Measurements from ENCODE around the gene PSMD6.

Gene PSMD6

DNA sequence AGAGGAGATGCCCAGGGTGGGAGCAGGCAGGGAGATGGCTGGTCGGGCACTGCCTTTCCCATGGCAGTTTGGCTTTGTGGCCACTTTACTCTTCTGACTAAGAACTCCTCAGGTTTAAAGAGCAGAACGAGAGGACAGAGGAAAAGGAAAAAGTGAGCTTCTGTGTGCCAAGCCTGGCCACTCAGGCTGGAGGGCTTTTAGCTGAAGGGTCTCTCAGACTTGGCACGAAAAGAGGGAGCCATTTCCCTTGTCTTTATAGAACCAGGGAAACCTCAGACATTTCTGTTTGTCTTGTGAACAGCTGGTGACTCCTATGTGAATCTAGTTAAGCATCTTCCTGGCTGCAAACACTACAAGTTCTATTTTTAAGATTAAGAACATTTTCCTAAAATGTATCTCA is 23.3 kb upstream of the PSMD6 start:
- DNase-seq (ENCODE audit: low spot score) = no peak

DNA sequence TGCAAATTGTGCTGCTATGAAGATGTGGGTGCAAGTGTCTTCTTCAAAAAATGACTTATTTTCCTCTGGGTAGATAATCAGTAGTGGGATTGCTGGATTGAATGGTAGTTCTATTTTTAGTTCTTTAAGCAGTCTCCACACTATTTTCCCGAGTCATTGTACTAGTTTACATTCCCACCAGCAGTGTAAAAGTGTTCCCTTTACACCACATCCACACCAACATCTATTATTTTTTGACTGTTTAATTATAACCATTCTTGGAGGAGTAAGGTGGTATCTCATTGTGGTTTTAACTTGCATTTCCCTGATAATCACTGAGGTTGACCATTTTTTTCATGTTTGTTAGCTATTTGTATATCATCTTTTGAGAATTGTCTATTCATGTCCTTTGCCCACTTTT is 19.7 kb upstream of the PSMD6 start:
- DNase-seq (ENCODE audit: low spot score) = no peak

DNA sequence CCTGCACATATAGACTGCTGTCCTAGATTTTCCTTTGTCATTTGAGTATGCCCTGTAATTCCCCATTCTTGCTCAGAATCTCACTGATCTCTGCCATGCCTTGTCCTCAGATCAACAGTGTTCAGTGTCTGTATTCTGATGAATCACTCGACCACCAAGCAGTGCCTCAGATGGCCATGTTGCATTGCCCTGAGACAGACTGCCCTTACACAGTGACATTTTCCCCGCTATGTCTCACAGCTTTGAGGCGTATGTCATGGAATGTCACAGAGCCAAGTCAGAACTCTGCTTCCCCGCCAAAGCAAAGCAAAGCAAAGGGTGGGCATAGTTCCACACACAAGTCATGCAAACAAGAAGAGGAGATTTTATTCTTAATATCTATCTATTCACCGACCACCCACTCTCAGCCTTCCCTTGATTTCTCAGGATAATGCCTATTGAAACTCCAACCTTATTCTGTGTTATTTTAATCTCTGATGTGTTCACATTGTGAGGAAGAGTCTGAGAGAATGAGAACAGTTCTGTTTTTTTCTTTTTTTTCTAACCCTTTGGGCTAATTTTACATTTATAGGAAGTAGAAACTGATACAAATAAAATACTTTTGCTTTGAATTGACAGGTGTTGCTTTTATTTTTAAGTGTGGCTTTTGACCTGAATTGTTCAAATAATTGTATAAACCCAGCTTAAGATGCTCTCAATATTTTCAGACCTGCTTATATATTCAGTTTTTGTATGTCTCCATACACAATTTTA is 16.9 kb upstream of the PSMD6 start:
- no peak for DNase-seq (ENCODE audit: low spot score)

DNA sequence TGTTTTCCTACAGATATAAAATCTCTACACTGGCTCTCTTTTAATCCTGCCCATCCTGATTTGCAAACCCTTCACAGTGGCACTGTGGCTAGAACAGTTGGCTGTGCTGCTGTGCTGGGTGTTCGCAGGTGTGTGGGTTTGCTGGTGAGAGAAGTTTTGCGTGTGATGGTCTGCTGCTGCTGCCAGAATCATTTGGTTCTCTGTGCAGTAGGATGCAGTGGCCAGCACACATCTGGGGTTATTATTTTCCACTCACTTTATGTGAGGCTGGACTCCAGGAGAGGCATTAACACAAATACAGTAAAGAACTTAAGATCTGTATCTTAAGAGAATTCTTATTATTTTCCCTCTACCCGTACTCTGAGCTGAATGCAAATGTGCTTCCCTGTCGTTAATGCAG is 16.0 kb upstream of the PSMD6 start:
- no peak for DNase-seq (ENCODE audit: low spot score)

DNA sequence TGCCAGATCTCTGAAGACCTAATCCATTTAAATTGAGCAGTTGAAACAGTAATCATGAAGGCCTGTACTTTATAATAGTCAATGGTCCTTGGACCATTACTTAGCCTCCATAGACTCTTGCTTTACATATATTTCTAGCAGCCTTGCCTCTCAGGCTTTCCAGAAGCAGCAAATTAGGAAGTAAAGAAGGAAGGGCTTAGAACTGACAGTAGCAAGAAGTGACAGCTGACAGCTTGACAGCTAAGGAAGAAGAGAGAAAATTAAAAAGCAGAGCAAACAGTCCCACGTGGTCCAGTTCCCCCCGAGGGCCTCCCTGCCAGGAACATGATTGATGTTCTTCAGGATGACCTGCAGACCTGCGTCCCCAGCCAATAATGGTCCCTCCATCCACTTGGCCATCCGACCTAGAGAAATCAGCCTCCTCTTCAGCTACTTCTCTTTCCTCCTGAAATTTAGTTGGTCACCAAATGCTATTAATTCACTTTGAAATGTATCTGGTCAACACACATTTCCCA is 15.0 kb upstream of the PSMD6 start:
- DNase-seq (ENCODE audit: low spot score) = no peak

DNA sequence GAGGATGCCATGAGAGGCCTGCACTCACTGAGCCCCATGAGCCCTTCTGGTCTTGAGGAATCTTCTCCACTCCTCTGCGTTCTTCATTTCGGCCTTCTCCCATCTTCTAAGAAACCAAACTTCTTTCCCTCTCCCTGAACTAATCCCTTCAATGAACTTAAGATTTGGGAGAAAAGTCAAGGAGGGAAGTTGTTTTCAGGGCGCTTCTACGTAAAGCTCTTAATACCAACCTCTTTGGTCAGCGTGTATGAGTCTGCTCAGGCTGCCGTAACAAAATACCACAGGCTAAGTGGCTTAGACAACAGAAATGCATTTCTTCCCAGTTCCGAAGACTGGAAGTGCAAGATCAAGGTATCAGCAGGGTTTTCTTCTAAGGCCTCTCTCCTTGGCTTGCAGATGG is 13.8 kb upstream of the PSMD6 start:
- DNase-seq (ENCODE audit: low spot score) = no peak

DNA sequence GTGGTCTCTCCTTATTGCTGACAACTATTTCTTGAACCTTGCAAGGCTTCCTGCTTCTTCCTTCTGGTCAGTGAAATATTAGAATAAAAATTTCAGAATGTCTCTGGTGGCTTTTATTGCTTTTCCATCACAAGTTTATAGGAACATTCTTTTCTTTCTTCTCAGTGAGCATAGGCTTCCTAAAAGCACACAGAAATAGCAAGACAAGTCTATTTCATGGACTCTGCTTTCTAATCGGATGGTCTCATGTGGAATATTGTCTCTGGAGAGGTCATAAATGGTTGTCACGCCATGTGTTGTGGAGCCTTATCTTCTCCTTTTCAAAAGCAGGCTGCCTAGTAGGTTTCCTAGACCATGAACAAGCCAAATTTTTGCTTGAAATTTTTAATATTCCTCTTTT is 9.8 kb upstream of the PSMD6 start:
- DNase-seq (ENCODE audit: low spot score) = no peak

DNA sequence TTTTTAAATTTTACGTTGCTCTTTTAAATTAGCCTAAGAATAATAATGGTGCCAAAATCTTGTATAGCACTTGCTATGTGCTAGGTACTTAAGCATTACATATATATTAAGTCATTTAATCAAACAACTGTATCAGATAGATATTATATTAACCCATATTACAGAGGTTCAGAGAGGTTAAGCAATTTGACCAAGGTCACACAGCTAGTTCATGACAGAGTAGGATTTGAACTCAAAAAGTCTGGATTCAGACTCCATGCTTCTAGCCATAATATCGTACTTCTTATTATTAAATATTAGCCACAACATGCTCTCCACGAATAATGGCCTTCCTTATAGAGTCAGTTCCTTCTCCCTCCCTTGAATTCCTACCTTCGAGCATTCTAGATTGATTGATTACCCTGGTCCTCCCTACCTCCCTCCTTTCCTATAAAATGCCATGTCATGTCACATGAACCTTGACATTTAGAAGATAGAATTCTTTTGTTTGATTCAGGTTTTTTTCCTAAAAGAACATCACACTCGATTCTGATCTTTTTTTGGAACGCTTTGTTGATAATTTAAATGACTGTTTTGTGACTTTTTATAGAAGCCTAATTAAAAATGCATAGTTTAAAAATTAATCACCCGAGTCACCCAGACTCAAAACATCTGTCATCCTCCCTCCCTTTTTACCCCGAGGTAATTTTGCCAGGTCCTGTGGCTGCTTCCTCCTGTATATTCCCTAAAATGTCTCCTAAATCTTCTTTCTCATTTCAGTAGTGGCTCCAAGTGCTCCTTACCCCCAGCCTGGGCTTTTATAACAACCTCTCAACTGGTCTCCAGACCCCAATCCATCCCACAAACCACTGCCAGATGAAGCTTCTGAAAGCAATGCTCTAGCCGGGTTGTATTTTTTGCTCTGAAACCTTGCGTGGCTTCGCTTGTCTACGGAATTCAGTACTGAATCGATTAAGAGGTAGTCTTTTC is 8.5 kb upstream of the PSMD6 start:
- DNase-seq (ENCODE audit: low spot score) = no peak

DNA sequence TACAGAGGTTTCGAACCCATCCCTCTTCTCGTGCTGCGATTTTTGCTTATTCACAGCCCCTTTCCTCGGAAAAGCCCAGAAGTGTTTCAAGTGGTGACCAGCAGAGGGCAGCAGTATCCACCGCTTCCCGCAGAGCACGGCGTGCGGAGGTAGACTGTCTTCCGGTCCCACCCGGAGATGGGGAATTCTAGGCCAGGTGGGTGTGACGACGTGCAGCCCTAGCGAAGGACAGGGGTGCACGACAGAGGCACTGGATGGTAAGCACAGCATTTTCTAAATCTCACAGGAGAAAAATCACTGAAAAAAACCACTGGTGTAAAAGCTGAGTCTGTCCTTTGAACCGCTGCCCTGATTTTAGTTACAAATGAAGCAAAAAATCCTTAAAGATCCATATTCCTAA is 7.4 kb upstream of the PSMD6 start:
- peak; percentile 60 for DNase-seq (ENCODE audit: low spot score)

DNA sequence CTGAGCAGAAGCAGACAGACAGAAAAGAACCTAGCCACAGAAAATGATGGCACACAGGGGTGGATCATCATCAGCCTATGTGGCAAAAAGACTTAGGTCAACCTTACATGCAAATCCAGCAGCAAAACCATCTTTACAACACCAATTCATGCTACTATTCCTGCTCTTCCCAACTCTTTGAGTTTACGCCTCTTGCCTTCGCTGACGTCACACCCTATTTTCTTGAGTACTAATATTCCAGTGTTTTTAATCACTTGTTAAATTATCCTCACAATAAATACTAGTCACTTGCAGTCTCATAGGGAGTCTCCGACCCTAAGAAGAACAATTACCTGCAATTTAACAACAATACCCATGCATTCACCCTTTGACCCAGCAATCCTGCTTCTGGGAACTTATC is 6.0 kb upstream of the PSMD6 start:
- DNase-seq (ENCODE audit: low spot score) = no peak

DNA sequence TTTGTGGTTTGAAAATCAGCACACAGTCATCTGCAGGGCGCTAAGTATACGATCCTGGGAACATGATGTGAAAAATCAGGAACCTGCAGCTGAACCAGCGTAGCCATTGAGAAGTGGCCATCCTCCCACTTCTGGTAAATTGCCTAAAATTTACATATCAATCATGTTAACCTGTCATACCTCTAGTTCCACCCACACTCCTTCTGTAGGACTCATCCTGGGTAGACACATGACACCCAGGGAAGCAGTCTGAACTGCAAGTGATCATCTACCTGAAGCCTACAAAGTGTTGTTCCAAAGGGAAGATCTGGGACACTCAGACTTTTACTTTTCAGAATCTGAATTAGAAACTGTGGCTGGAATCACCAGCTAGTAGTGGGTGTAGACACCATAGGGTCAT is 5.5 kb upstream of the PSMD6 start:
- DNase-seq (ENCODE audit: low spot score) = no peak

DNA sequence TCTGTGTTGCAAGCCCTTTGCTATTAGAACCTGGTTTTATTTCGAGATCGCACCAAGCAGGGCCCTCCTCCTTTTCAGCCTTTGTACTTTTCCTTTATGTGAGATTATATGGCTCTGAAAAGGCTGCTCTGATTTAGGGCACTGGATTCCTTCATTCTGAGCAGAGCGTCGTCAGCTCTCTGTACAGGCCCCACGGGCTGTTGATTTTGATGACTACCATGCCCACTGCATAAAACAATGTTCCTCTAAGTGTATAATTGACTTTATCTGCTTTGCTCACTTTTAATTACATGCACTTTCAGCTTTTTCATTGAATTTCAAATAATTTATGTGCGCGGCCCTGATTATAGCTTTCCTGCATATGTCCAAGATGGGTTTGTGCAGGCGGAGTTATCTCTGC is 4.4 kb upstream of the PSMD6 start:
- DNase-seq (ENCODE audit: low spot score) = no peak

DNA sequence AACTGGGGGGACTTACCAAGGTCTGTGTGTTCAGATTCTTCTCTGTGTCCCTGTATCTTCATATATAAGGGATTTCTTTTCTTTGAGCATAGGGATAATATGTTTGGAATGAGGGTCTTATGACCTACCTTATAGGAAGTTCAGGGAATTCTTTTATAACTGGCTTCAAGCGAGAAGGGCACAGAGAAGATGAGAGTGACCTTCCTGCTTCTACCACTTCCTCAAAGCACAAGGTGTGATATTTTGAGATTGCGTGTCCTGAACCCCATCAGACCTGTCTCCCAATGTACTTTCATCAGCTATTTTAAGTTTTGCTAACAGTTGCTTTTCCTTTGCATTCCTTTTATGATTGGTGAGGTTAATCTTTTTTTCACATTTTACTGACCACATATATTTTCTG is 3.1 kb upstream of the PSMD6 start:
- DNase-seq (ENCODE audit: low spot score) = no peak

DNA sequence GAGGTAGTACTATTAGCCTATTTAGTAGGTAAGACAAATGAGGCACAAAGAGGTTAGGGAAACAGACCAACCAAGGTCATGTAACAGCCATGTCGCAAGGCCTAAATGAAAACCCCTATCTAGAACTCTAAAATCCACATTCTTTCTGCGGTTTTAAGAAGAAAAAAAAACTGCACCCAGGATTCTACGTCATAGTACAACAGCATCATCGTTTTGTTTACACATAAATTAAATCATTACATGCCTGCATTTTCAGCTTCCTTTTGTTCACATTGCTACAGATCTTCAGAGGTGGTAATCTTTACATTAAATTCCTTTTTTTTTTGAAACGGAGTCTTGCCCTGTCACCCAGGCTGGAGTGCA is 548 bp upstream of the PSMD6 start:
- no peak for DNase-seq (ENCODE audit: low spot score)

DNA sequence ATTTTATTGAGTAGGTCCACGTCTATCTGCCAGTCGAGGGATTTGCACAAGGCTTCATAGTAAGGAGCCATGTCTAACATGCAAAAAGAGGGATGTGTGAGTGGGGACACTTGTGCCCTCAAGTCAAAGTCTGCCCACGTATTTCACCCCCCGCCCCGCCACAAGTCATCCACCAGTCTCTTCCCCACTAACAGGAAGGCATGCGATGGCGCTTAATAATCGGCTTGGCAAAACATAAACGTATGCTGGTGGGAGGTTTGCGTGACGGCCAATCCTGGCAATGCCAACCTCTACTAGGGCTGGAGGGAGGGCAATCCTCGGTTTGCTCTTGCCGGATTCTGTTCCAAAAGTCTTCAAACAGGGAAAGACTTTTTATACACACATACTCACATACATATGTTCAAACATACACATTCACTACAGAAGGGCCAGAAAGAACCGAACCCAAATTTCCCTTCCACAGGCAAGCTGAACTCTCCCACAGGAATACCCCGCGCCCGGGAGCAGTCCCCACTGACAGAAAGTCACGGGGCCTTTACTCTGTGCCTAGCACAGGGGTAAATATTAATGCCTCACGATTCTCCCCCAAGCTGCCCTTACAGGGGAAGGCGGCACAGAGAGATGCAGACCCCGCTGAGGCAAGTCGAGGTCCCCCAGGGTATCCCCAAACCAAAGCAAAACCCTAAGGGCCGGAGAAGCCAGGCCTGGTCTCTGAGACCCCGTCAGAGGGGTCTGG is 675 bp downstream of the PSMD6 start:
- DNase-seq (ENCODE audit: low spot score) = no peak

DNA sequence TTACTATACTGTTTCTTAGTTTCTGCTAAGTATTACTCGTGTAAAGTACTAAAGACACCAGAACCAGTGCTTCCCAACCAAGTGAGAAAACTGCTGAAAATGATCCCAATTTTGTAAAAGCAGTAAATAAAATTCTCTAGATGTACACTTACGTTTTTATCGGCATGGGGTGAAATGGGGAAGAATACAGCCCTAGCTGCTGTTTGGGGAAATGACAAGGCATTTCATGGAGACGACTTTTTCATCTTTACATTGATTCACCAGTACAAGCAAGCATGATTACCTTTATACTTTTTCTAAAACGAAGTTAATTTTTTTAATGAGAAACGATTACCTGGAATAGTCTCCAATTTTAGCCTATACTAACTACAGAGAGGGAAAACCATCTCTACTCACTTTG is 1.4 kb downstream of the PSMD6 start:
- no peak for DNase-seq (ENCODE audit: low spot score)

DNA sequence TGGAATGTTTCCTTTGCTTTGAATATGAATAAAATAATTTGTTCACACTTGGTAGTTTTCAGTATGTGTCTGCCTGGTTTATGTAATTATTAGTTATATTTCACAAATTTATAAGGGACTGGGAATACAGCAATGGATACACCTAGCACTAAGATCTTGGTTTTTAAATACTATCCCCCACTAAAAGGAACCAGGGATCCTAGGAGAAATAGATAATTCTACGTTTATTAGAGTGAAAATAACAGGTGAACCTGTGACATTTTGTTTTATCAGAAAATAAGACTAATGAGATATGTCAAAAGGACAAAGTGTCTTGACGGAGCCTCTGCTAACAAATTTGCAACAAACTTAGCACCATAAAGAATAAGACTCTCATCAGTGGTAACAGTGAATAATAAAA is 3.4 kb downstream of the PSMD6 start:
- no peak for DNase-seq (ENCODE audit: low spot score)

DNA sequence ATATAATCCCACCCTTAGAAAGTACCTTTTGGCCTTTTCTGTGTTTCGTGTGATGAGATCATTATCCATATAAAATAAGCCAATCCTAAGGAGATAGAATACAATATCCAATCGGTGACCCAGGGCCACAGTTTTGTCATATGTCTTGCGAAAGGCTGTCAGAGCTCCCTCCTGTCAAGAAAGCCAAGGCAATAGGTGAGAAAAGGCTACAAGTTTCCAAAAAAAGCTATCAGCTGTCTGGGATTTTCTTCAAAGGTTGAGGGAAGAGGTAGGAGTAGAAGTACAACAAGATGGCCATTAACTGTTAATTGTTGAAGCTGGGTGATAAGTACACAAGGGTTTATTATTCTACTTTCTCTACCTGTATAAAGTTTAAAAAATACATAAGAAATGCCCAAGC is 4.0 kb downstream of the PSMD6 start:
- no peak for DNase-seq (ENCODE audit: low spot score)

DNA sequence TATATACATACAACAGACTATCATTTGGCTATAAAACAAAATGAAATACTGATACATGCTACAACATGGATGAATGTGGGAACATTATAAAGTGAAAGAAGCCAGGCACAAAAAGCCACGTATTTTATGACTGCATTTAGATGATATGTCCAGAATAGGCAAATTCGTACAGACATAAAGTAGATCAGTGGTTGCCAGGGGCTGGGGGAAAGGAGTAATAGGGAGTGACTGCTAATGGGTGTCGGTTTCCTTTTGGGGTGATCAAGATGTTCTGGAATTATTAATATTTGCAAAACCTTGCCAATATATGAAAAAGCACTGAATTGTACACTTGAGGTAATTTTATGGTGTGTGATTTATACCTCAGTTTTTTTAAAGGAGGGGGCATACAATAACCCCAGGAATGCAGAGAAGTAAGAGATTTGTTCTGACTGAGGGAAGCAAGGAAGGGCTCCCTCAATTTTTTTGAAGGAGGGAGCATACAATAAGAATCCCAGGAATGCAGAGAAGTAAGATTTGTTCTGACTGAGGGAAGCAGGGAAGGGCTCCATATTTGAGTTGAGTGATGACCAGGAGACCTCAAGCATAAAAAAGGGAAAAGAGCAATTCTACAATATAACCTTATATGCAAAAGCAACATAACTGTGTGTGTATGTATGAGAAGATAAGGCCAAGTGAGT is 6.2 kb downstream of the PSMD6 start:
- no peak for DNase-seq (ENCODE audit: low spot score)

DNA sequence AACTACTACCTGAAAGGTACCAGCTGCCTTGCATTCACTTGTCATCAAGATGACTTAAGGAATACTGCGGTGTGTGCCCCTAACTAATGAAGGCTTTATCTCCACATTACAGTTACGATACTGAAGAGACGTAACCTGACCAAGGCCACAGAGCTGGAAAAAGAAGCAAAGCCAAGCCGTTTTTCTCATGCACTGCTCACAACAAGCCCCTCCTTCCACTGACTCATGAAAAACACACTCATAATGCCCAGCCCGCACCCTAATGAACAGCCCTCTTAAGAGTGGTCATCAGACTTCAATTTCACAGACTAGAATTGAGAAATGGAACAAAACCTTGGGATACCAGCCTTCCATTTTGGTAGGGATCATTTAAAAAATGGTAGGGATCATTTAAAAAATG is 11.6 kb downstream of the PSMD6 start:
- DNase-seq (ENCODE audit: low spot score) = no peak

DNA sequence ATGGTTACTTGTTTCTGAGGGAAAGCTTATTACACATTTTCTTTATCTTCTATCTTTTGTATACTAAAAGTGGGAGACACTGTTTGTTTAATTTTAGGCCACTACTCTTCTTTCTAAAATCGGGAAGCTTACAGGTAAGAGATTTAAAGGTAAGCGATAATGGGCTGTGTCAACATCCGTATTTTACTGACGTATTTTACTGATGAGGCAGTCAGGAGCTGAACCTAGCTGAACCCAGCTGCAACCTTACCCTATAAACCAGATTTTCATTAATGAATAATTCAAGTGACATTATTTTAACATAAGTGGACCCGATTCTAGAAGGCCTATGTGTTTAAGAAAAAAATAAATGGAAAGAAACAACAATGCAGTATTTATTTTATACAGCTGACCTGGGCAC is 13.1 kb downstream of the PSMD6 start:
- DNase-seq (ENCODE audit: low spot score) = no peak

DNA sequence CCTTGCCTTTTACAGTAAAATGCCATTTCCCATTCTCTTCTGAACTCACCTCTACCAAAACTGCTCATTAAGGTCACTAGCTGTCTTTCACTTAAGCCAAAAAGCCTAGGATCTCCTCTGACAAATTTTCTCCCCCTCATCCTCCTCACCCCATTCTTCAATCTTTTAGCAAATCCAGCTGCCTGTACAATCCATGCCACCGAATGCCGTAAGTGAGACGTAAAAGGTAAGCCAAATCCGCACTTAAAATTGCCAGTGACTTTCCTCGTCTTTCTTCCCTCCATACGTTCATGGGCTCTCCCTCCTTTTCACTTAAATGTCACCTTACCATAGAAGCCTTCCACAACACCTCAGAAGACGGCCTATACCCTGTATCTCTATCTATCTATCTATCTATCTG is 13.8 kb downstream of the PSMD6 start:
- DNase-seq (ENCODE audit: low spot score) = no peak
